DOHH2 (cell line): ENCODE data around the gene PPP2R5B.

ENCODE experiments used
- EZH2phosphoT487 ChIP-seq: fragments of 200-600 bp; sonication (generic); IDR thresholded peaks from 2 replicates; pipeline ENCODE4 v1.6.1; 2017; ENCODE audit warnings: borderline replicate concordance, mild to moderate bottlenecking, antibody characterized with exemption, low read length, moderate library complexity, mixed read lengths
- TF ChIP-seq, protein P1 (sequence below): fragments of 200-600 bp; sonication (generic); IDR thresholded peaks from one replicate; pipeline ENCODE4 v1.5.1; 2014; ENCODE audit warnings: antibody characterized with exemption, mild to moderate bottlenecking, low read depth, low read length; ENCODE audit not compliant: poor library complexity, severe bottlenecking

DNA sequence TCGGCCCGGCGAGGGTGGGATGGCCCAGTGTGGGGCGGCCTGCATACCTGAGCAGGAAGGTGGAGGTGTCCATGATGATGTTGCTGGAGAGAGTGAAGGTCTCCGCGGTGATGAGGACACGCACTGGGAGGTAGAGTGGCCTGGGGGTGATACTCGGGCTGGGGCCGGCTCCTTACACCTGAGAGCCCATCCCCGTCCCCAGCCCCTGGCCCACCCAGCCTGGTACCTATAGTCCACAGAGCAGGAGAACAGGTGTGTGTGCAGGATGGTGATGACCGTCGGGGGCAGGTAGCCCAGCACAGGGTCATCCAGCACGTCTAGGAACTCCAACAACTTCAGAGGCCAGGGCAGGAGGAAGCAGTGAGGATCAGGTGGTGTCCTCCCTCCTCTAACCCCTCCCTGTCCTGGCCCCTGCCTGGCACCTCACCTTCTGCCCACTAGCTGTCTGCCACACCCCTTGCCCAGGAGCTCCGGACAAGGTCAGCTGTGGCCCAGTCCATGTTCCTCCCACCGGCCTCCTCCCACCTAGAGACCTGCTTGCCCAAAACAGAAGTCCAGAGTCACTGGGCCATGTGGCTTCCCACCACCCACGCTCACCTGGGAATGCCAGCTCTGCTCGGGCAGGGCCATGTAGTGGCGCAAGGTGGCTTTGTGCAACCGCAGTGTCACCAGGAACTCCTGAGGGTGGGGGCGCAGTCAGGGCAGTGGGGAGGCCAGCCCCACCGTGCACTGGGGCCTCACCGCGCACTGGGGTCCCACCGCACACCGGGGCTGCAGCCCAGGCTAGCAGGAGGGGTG is 18.8 kb upstream of the PPP2R5B start:
- TF ChIP-seq, protein P1, sequence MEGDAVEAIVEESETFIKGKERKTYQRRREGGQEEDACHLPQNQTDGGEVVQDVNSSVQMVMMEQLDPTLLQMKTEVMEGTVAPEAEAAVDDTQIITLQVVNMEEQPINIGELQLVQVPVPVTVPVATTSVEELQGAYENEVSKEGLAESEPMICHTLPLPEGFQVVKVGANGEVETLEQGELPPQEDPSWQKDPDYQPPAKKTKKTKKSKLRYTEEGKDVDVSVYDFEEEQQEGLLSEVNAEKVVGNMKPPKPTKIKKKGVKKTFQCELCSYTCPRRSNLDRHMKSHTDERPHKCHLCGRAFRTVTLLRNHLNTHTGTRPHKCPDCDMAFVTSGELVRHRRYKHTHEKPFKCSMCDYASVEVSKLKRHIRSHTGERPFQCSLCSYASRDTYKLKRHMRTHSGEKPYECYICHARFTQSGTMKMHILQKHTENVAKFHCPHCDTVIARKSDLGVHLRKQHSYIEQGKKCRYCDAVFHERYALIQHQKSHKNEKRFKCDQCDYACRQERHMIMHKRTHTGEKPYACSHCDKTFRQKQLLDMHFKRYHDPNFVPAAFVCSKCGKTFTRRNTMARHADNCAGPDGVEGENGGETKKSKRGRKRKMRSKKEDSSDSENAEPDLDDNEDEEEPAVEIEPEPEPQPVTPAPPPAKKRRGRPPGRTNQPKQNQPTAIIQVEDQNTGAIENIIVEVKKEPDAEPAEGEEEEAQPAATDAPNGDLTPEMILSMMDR, result no peak
- TF ChIP-seq EZH2phosphoT487, result no peak
